GM19193 (cell line): ENCODE results near the gene MRPL45.

ENCODE experiments used
- POLR2A ChIP-seq: IDR thresholded peaks from 4 replicates; pipeline ENCODE4 v1.6.1; 2011; ENCODE audit not compliant: insufficient read depth, insufficient read length; ENCODE audit errors: extremely low read depth

MRPL45 gene

GRCh38 chr17:38330941-38331411 is 34.0 kb downstream of the MRPL45 start:
- TF ChIP-seq POLR2A = no peak

GRCh38 chr17:38332735-38333134 is 35.8 kb downstream of the MRPL45 start:
- TF ChIP-seq POLR2A = no peak

GRCh38 chr17:38333635-38334295 is 36.8 kb downstream of the MRPL45 start:
- no peak for TF ChIP-seq POLR2A

GRCh38 chr17:38334480-38335364 is 37.8 kb downstream of the MRPL45 start:
- TF ChIP-seq POLR2A = no peak

- no peak for TF ChIP-seq POLR2A
Measured at GRCh38 chr17:38336838-38337237, 39.9 kb downstream of the MRPL45 start.

- no peak for TF ChIP-seq POLR2A
Measured at GRCh38 chr17:38338053-38338452, 41.1 kb downstream of the MRPL45 start.

GRCh38 chr17:38338535-38338934 is 41.6 kb downstream of the MRPL45 start:
- no peak for TF ChIP-seq POLR2A

- TF ChIP-seq POLR2A = no peak
Measured at GRCh38 chr17:38339891-38340290, 42.9 kb downstream of the MRPL45 start.

- no peak for TF ChIP-seq POLR2A
Measured at GRCh38 chr17:38341035-38341721, 44.2 kb downstream of the MRPL45 start.

- TF ChIP-seq POLR2A = no peak
Measured at GRCh38 chr17:38342886-38343607, 46.1 kb downstream of the MRPL45 start.

GRCh38 chr17:38343608-38344419 is 46.8 kb downstream of the MRPL45 start, which contains the start of gene GPR179:
GPR179 (minus strand) TSS chr17:38343956; CDS start chr17:38343789, 167 bp downstream.
- no peak for TF ChIP-seq POLR2A

GRCh38 chr17:38344420-38344745 is 47.4 kb downstream of the MRPL45 start:
- no peak for TF ChIP-seq POLR2A

GRCh38 chr17:38345743-38346142 is 48.8 kb downstream of the MRPL45 start:
- no peak for TF ChIP-seq POLR2A
